ACC112 (cell line): ENCODE results near the gene RBP2.

Source experiments
- H2AFZ ChIP-seq: fragments of 200-600 bp; sonication (generic); one replicate; pipeline ENCODE4 v1.6.0; 2017; ENCODE audit warnings: antibody characterized with exemption, low read length; ENCODE audit not compliant: unreplicated experiment
- H3K27ac ChIP-seq: fragments of 200-600 bp; sonication (generic); 2 replicates; pipeline ENCODE4 v1.5.1; 2014; ENCODE audit warnings: low read depth, mild to moderate bottlenecking, antibody characterized with exemption, low read length, moderate library complexity
- H3K27me3 ChIP-seq: fragments of 200-600 bp; sonication (generic); 2 replicates; pipeline ENCODE4 v1.6.1; 2014; ENCODE audit warnings: mild to moderate bottlenecking, antibody characterized with exemption, low read length, moderate library complexity, mixed read lengths; ENCODE audit not compliant: insufficient read depth
- H3K36me3 ChIP-seq: fragments of 200-600 bp; sonication (generic); 2 replicates; pipeline ENCODE4 v1.6.1; 2016; ENCODE audit warnings: mild to moderate bottlenecking, antibody characterized with exemption, low read length, moderate library complexity, mixed read lengths; ENCODE audit not compliant: insufficient read depth
- H3K4me1 ChIP-seq: fragments of 200-600 bp; sonication (generic); one replicate; pipeline ENCODE4 v1.6.1; 2016; ENCODE audit warnings: low read length, mixed read lengths; ENCODE audit not compliant: insufficient read depth, unreplicated experiment, control insufficient read depth
- H3K4me3 ChIP-seq: fragments of 200-600 bp; sonication (generic); 2 replicates; pipeline ENCODE4 v1.5.1; 2014; ENCODE audit warnings: mild to moderate bottlenecking, low read depth, low read length
- H3K79me2 ChIP-seq: fragments of 200-600 bp; sonication (generic); one replicate; pipeline ENCODE4 v1.6.0; 2016; ENCODE audit warnings: low read length; ENCODE audit not compliant: control insufficient read depth, unreplicated experiment, insufficient read depth

Gene RBP2

GRCh38 chr3:139480585-139480984 is 4.3 kb upstream of the RBP2 start:
- H3K27ac ChIP-seq = no peak overlapping the region
- H2AFZ ChIP-seq = no peak overlapping the region
- no peaks in the 10 kb centered on the region for H3K27me3 ChIP-seq
- H3K79me2 ChIP-seq = no peaks in the 10 kb centered on the region
- H3K4me1 ChIP-seq = no peaks in the 10 kb centered on the region
- no peak overlapping the region for H3K4me3 ChIP-seq
- no peaks in the 10 kb centered on the region for H3K36me3 ChIP-seq

- no peak overlapping the region for H3K4me3 ChIP-seq
- H3K27me3 ChIP-seq = no peaks in the 10 kb centered on the region
- H3K36me3 ChIP-seq = no peaks in the 10 kb centered on the region
- no peaks in the 10 kb centered on the region for H3K79me2 ChIP-seq
- no peak overlapping the region for H2AFZ ChIP-seq
- no peaks in the 10 kb centered on the region for H3K4me1 ChIP-seq
- H3K27ac ChIP-seq = no peak overlapping the region
Measured at GRCh38 chr3:139477710-139478640, 1.7 kb upstream of the RBP2 start.

- Histone ChIP-seq H3K4me1 (no peaks in the 10 kb centered on the region), H3K4me3 (no peak overlapping the region), H3K36me3 (no peaks in the 10 kb centered on the region), H3K79me2 (no peaks in the 10 kb centered on the region), H2AFZ (no peak overlapping the region), H3K27me3 (no peaks in the 10 kb centered on the region), H3K27ac (no peak overlapping the region)
Measured at GRCh38 chr3:139473155-139473771, 3.1 kb downstream of the RBP2 start.

- Histone ChIP-seq H3K27ac (no peak overlapping the region), H3K79me2 (no peaks in the 10 kb centered on the region), H3K27me3 (no peaks in the 10 kb centered on the region), H2AFZ (no peak overlapping the region), H3K4me1 (no peaks in the 10 kb centered on the region), H3K36me3 (no peaks in the 10 kb centered on the region), H3K4me3 (no peak overlapping the region)
Measured at GRCh38 chr3:139472380-139473010, 3.8 kb downstream of the RBP2 start.

- Histone ChIP-seq H2AFZ (no peak overlapping the region), H3K27ac (no peak overlapping the region), H3K27me3 (no peaks in the 10 kb centered on the region), H3K4me1 (no peaks in the 10 kb centered on the region), H3K79me2 (no peaks in the 10 kb centered on the region), H3K36me3 (no peaks in the 10 kb centered on the region), H3K4me3 (no peak overlapping the region)
Measured at GRCh38 chr3:139470199-139470598, 6.1 kb downstream of the RBP2 start.

- H3K4me1 ChIP-seq = no peaks in the 10 kb centered on the region
- no peak overlapping the region for H3K27ac ChIP-seq
- no peak overlapping the region for H3K4me3 ChIP-seq
- H3K36me3 ChIP-seq = no peaks in the 10 kb centered on the region
- H2AFZ ChIP-seq = no peak overlapping the region
- no peaks in the 10 kb centered on the region for H3K27me3 ChIP-seq
- no peaks in the 10 kb centered on the region for H3K79me2 ChIP-seq
Measured at GRCh38 chr3:139468399-139468798, 7.9 kb downstream of the RBP2 start.

- Histone ChIP-seq H3K36me3 (no peaks in the 10 kb centered on the region), H2AFZ (no peak overlapping the region), H3K4me3 (no peak overlapping the region), H3K27ac (no peak overlapping the region), H3K79me2 (no peaks in the 10 kb centered on the region), H3K4me1 (no peaks in the 10 kb centered on the region), H3K27me3 (no peaks in the 10 kb centered on the region)
Measured at GRCh38 chr3:139466360-139466759, 10.0 kb downstream of the RBP2 start.

- Histone ChIP-seq H3K4me3 (no peak overlapping the region), H2AFZ (no peak overlapping the region), H3K4me1 (no peaks in the 10 kb centered on the region), H3K27me3 (no peaks in the 10 kb centered on the region), H3K27ac (no peak overlapping the region), H3K36me3 (no peaks in the 10 kb centered on the region), H3K79me2 (no peaks in the 10 kb centered on the region)
Measured at GRCh38 chr3:139465636-139466035, 10.7 kb downstream of the RBP2 start.

- no peak overlapping the region for H3K27ac ChIP-seq
- no peaks in the 10 kb centered on the region for H3K27me3 ChIP-seq
- H2AFZ ChIP-seq = no peak overlapping the region
- H3K4me1 ChIP-seq = no peaks in the 10 kb centered on the region
- no peak overlapping the region for H3K4me3 ChIP-seq
- H3K36me3 ChIP-seq = no peaks in the 10 kb centered on the region
- H3K79me2 ChIP-seq = no peaks in the 10 kb centered on the region
Measured at GRCh38 chr3:139463466-139463865, 12.8 kb downstream of the RBP2 start.

GRCh38 chr3:139460529-139460928 is 15.8 kb downstream of the RBP2 start:
- H3K4me1 ChIP-seq = no peaks in the 10 kb centered on the region
- no peaks in the 10 kb centered on the region for H3K36me3 ChIP-seq
- no peak overlapping the region for H3K4me3 ChIP-seq
- no peaks in the 10 kb centered on the region for H3K27me3 ChIP-seq
- no peaks in the 10 kb centered on the region for H3K79me2 ChIP-seq
- no peak overlapping the region for H3K27ac ChIP-seq
- H2AFZ ChIP-seq = no peak overlapping the region
